MM.1S (cell line): ENCODE data around the gene DYRK3.

Experiments
- DNase-seq: peaks from one replicate; pipeline ENCODE4 v3.0.0-alpha.2; 2015
- H2AFZ ChIP-seq: fragments of 300-600 bp; sonication (generic); 2 replicates; pipeline ENCODE4 v1.6.0; 2016; ENCODE audit warnings: antibody characterized with exemption, low read length
- H3F3A ChIP-seq: fragments of 300-600 bp; sonication (generic); 2 replicates; pipeline ENCODE4 v1.6.1; 2016; ENCODE audit warnings: mild to moderate bottlenecking, antibody characterized with exemption, low read length, moderate library complexity, mixed read lengths; ENCODE audit not compliant: insufficient read depth
- H3K27ac ChIP-seq: fragments of 300-600 bp; sonication (generic); 2 replicates; pipeline ENCODE4 v1.5.1; 2016; ENCODE audit warnings: mild to moderate bottlenecking, low read length
- H3K27me3 ChIP-seq: fragments of 300-600 bp; sonication (generic); replicated peaks from 2 replicates; pipeline ENCODE4 v1.6.0; 2016; ENCODE audit warnings: low read length; ENCODE audit not compliant: insufficient read depth
- H3K36me3 ChIP-seq: fragments of 300-600 bp; sonication (generic); replicated peaks from 2 replicates; pipeline ENCODE4 v1.6.1; 2016; ENCODE audit warnings: mild to moderate bottlenecking, low read length, mixed read lengths; ENCODE audit not compliant: insufficient read depth
- H3K4me1 ChIP-seq: fragments of 300-600 bp; sonication (generic); 2 replicates; pipeline ENCODE4 v1.6.1; 2016; ENCODE audit warnings: low read length, mixed read lengths
- H3K4me2 ChIP-seq: fragments of 300-600 bp; sonication (generic); 2 replicates; pipeline ENCODE4 v1.6.0; 2016; ENCODE audit warnings: low read depth, low read length
- H3K4me3 ChIP-seq: fragments of 300-600 bp; sonication (generic); 2 replicates; pipeline ENCODE4 v1.5.1; 2016; ENCODE audit warnings: low read length, mixed read lengths
- H3K79me2 ChIP-seq: fragments of 300-600 bp; sonication (generic); 2 replicates; pipeline ENCODE4 v1.6.1; 2016; ENCODE audit warnings: mixed run types, low read length, mixed read lengths
- H3K9ac ChIP-seq: fragments of 300-600 bp; sonication (generic); 2 replicates; pipeline ENCODE4 v1.6.1; 2016; ENCODE audit warnings: low read length, mixed read lengths
- H3K9me2 ChIP-seq: fragments of 300-600 bp; sonication (generic); replicated peaks from 2 replicates; pipeline ENCODE4 v1.6.1; 2016; ENCODE audit warnings: mild to moderate bottlenecking, low read length, mixed read lengths; ENCODE audit not compliant: insufficient read depth
- H3K9me3 ChIP-seq: fragments of 300-600 bp; sonication (generic); replicated peaks from 2 replicates; pipeline ENCODE4 v1.6.1; 2016; ENCODE audit warnings: mild to moderate bottlenecking, low read length, mixed read lengths; ENCODE audit not compliant: insufficient read depth
- H4K20me1 ChIP-seq: fragments of 300-600 bp; sonication (generic); 2 replicates; pipeline ENCODE4 v1.6.1; 2016; ENCODE audit warnings: mild to moderate bottlenecking, low read length, moderate library complexity, mixed read lengths; ENCODE audit not compliant: insufficient read depth
- EZH2 ChIP-seq: fragments of 300-600 bp; sonication (generic); optimal IDR thresholded peaks from 2 replicates; pipeline ENCODE3; 2017; ENCODE audit warnings: low read depth, mild to moderate bottlenecking, antibody characterized with exemption, low read length, mixed read lengths
- EZH2phosphoT487 ChIP-seq: fragments of 300-600 bp; sonication (generic); IDR thresholded peaks from 2 replicates; pipeline ENCODE4 v1.6.1; 2018; ENCODE audit warnings: antibody characterized with exemption, low read length
- TF ChIP-seq, protein P1 (sequence below): fragments of 300-600 bp; sonication (generic); IDR thresholded peaks from 2 replicates; pipeline ENCODE4 v1.5.1; 2016; ENCODE audit warnings: antibody characterized with exemption, low read length, mixed read lengths

DYRK3 gene

DNA sequence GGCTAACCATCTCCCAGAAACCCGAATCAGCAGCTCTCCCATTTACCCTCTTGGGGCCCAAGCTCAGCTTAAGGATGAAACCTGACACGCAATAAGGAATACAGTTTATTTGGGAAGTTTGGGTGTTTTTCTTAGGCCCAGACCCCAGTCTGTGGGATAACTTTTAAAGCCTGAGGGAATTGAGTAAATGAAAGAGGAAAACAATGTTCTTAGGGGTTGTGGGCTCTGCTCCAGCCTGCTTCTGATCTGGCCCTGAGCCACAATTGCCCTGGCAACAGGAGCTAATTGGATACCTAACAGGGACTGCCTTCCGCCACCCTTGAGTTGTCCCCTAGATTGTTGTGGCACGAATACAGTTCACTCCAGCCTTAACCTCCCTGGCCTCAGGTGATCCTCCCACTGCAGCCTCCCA lies 20.1 kb downstream of the DYRK3 start:
- peaks cover 12% of the 10 kb centered on the region for H3K4me1 ChIP-seq
- H4K20me1 ChIP-seq, result no peaks in the 10 kb centered on the region
- H3K27ac ChIP-seq, result no peak overlapping the region
- H3K36me3 ChIP-seq, result no peaks in the 10 kb centered on the region
- no peaks in the 10 kb centered on the region for H3K9me2 ChIP-seq
- H3K79me2 ChIP-seq, result no peaks in the 10 kb centered on the region
- 0 out of 2 replicates have a peak, but pooled peaks cover 4% of the 10 kb centered on the region for H3K27me3 ChIP-seq
- no peak overlapping the region for H3K4me3 ChIP-seq
- no peak overlapping the region for H3K4me2 ChIP-seq
- DNase-seq, result no peak
- no peaks in the 10 kb centered on the region for H3K9me3 ChIP-seq
- TF ChIP-seq EZH2phosphoT487, result no peak
- TF ChIP-seq, protein P1, sequence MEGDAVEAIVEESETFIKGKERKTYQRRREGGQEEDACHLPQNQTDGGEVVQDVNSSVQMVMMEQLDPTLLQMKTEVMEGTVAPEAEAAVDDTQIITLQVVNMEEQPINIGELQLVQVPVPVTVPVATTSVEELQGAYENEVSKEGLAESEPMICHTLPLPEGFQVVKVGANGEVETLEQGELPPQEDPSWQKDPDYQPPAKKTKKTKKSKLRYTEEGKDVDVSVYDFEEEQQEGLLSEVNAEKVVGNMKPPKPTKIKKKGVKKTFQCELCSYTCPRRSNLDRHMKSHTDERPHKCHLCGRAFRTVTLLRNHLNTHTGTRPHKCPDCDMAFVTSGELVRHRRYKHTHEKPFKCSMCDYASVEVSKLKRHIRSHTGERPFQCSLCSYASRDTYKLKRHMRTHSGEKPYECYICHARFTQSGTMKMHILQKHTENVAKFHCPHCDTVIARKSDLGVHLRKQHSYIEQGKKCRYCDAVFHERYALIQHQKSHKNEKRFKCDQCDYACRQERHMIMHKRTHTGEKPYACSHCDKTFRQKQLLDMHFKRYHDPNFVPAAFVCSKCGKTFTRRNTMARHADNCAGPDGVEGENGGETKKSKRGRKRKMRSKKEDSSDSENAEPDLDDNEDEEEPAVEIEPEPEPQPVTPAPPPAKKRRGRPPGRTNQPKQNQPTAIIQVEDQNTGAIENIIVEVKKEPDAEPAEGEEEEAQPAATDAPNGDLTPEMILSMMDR, result no peak
- TF ChIP-seq EZH2, result no peak
- no peaks in the 10 kb centered on the region for H3F3A ChIP-seq
- H2AFZ ChIP-seq, result no peak overlapping the region
- H3K9ac ChIP-seq, result no peak overlapping the region

DNA sequence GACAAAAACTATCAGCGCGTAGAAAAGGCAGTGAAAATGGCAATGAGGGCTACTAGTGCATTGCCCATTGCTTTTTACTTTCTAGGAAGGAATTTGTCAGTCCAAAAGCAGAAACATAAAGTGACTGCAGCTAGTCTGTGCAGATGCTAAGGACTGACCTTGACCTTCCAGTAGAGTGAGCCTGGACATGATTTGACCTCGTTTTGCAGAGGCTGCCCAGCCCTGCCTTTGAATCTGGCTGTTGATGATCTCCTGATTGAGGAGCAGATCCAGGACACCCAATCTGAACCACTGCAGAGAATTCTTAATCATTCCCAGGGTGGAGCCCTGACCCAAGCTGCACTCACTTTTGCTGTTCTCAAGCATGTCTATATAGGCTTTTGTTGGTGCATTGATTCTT lies 21.6 kb downstream of the DYRK3 start:
- Histone ChIP-seq H3K36me3 (no peaks in the 10 kb centered on the region), H3K4me2 (no peak overlapping the region), H3K27ac (no peak overlapping the region), H2AFZ (no peak overlapping the region), H3K9me2 (no peaks in the 10 kb centered on the region), H3K79me2 (no peaks in the 10 kb centered on the region), H4K20me1 (no peaks in the 10 kb centered on the region), H3K9me3 (no peaks in the 10 kb centered on the region), H3K4me3 (no peak overlapping the region), H3K4me1 (peaks cover 12% of the 10 kb centered on the region), H3F3A (no peaks in the 10 kb centered on the region), H3K27me3 (0 out of 2 replicates have a peak, but pooled peaks cover 4% of the 10 kb centered on the region), H3K9ac (no peak overlapping the region)
- TF ChIP-seq EZH2 (no peak), EZH2phosphoT487 (no peak)
- TF ChIP-seq, protein P1, result no peak
- DNase-seq, result no peak

DNA sequence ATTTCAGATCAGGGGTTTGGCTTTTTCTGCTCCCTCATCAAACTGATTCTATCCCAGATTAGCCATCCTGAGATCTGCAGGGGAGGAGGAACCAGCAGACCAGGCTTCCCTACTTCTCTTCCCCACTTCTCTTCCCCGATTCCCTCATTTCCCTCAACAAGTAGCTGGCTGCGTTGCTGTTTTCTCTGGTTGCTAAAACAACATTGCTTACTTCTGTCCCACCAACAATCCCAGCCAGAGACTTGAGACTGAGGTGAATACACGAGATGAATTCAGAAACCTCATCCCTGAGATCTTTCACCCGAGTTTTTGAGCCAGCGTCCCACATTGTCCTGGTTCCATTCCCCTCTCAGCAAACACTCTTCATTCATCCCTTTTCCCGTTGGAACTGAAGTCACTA lies 22.4 kb downstream of the DYRK3 start:
- Histone ChIP-seq H3K9ac (0 out of 2 replicates have a peak overlapping the region, but pooled peaks have one; percentile 8), H3K9me2 (no peaks in the 10 kb centered on the region), H2AFZ (peak overlapping the region; percentile 65; the same call in 1 of the 2 replicates), H3K36me3 (no peaks in the 10 kb centered on the region), H3K4me3 (0 out of 2 replicates have a peak overlapping the region, but pooled peaks have one; percentile 36), H3K27me3 (0 out of 2 replicates have a peak, but pooled peaks cover 4% of the 10 kb centered on the region), H3F3A (no peaks in the 10 kb centered on the region), H3K9me3 (no peaks in the 10 kb centered on the region), H3K27ac (no peak overlapping the region), H3K4me1 (peaks cover 12% of the 10 kb centered on the region), H3K4me2 (peak overlapping the region; percentile 63), H3K79me2 (no peaks in the 10 kb centered on the region), H4K20me1 (no peaks in the 10 kb centered on the region)
- DNase-seq, result no peak
- TF ChIP-seq, protein P1, result no peak
- TF ChIP-seq EZH2phosphoT487 (no peak), EZH2 (no peak)
